OCI-LY3 (cell line): ENCODE results near the gene ZNF326.

Experiments
- H2AFZ ChIP-seq: fragments of 200-600, 300-600 bp; shearing (Covaris generic); 2 replicates; pipeline ENCODE4 v1.6.0; 2014; ENCODE audit warnings: antibody characterized with exemption, low read depth, low read length
- H3K27ac ChIP-seq: fragments of 200-600, 300-600 bp; sonication (generic); 2 replicates; pipeline ENCODE4 v1.5.1; 2014; ENCODE audit warnings: mild to moderate bottlenecking, low read length, moderate library complexity, mixed read lengths
- H3K27me3 ChIP-seq: fragments of 200-600, 300-600 bp; sonication (generic); 2 replicates; pipeline ENCODE4 v1.6.1; 2014; ENCODE audit warnings: low read depth, low read length, mixed read lengths
- H3K36me3 ChIP-seq: fragments of 200-600, 300-600 bp; sonication (generic); replicated peaks from 2 replicates; pipeline ENCODE3; 2014; ENCODE audit warnings: low read depth, low read length, mixed read lengths
- H3K4me1 ChIP-seq: fragments of 300-600, 200-600 bp; sonication (generic); 2 replicates; pipeline ENCODE4 v1.6.1; 2014; ENCODE audit warnings: low read length, mixed read lengths
- H3K4me2 ChIP-seq: fragments of 200-600, 300-600 bp; sonication (generic); 2 replicates; pipeline ENCODE4 v1.6.1; 2014; ENCODE audit warnings: low read length, mixed read lengths
- H3K4me3 ChIP-seq: fragments of 300-600, 200-600 bp; sonication (generic); 2 replicates; pipeline ENCODE4 v1.5.1; 2014; ENCODE audit warnings: antibody characterized with exemption, mild to moderate bottlenecking, low read length, moderate library complexity
- H3K79me2 ChIP-seq: fragments of 300-600, 200-600 bp; shearing (Covaris generic); 2 replicates; pipeline ENCODE4 v1.6.1; 2014; ENCODE audit warnings: mild to moderate bottlenecking, low read length, mixed read lengths
- H3K9ac ChIP-seq: fragments of 300-600, 200-600 bp; shearing (Covaris generic); 2 replicates; pipeline ENCODE4 v1.6.0; 2014; ENCODE audit warnings: mild to moderate bottlenecking, low read length, moderate library complexity
- H3K9me3 ChIP-seq: fragments of 200-600, 300-600 bp; shearing (Covaris generic); 2 replicates; pipeline ENCODE4 v1.6.1; 2014; ENCODE audit warnings: low read length, mixed read lengths; ENCODE audit not compliant: insufficient read depth
- H4K20me1 ChIP-seq: fragments of 200-600, 300-600 bp; sonication (generic); 2 replicates; pipeline ENCODE4 v1.6.1; 2016; ENCODE audit warnings: low read length, mixed read lengths; ENCODE audit not compliant: insufficient read depth
- EZH2phosphoT487 ChIP-seq: fragments of 200-600 bp; shearing (Covaris generic); IDR thresholded peaks from 2 replicates; pipeline ENCODE4 v1.6.1; 2018; ENCODE audit warnings: antibody characterized with exemption, mixed run types, low read depth
- TF ChIP-seq, protein P1 (sequence below): fragments of 200-600, 300-600 bp; sonication (generic); IDR thresholded peaks from 2 replicates; pipeline ENCODE4 v1.5.1; 2014; ENCODE audit warnings: antibody characterized with exemption, low read length, low read depth

Gene ZNF326

DNA sequence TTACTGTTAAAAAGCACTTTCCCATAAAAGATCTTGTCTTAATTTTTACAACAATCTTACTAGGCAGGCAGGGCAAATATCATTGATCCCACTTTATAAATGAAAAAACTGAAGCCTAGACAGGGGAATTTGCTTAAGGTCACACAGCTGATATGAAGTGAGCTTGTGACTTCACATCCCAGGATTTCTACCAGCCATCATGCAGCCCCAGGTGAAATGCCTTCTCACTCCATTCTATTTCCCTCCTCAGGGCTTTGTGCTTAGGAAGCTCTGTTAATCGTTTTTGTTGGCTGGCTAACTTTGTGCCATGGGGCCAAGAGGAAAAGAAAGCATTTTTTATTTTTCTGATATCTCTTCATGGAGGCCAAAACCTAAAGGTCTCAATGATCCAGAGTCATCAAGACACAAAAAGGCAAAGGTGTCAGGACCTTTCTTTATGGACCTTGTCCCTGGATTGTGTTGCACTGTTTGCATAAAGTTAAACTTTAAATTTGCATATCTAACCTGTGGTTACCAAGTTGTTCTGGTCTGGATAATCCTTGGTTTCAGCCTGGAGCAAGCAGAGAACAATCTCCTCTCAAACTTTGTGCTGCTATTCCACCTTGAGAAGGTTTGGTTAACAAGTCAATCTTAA lies 44.8 kb upstream of the ZNF326 start:
- Histone ChIP-seq H3K9ac (no peak overlapping the region), H3K36me3 (no peaks in the 10 kb centered on the region), H3K4me1 (peaks cover 57% of the 10 kb centered on the region), H3K9me3 (no peaks in the 10 kb centered on the region), H3K27ac (no peak overlapping the region), H3K4me2 (peak overlapping the region; percentile 14; the same call in 1 of the 2 replicates), H2AFZ (no peak overlapping the region), H3K27me3 (no peaks in the 10 kb centered on the region), H3K4me3 (no peak overlapping the region), H4K20me1 (no peaks in the 10 kb centered on the region), H3K79me2 (no peaks in the 10 kb centered on the region)
- TF ChIP-seq, protein P1, sequence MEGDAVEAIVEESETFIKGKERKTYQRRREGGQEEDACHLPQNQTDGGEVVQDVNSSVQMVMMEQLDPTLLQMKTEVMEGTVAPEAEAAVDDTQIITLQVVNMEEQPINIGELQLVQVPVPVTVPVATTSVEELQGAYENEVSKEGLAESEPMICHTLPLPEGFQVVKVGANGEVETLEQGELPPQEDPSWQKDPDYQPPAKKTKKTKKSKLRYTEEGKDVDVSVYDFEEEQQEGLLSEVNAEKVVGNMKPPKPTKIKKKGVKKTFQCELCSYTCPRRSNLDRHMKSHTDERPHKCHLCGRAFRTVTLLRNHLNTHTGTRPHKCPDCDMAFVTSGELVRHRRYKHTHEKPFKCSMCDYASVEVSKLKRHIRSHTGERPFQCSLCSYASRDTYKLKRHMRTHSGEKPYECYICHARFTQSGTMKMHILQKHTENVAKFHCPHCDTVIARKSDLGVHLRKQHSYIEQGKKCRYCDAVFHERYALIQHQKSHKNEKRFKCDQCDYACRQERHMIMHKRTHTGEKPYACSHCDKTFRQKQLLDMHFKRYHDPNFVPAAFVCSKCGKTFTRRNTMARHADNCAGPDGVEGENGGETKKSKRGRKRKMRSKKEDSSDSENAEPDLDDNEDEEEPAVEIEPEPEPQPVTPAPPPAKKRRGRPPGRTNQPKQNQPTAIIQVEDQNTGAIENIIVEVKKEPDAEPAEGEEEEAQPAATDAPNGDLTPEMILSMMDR = no peak
- TF ChIP-seq EZH2phosphoT487 = no peak

DNA sequence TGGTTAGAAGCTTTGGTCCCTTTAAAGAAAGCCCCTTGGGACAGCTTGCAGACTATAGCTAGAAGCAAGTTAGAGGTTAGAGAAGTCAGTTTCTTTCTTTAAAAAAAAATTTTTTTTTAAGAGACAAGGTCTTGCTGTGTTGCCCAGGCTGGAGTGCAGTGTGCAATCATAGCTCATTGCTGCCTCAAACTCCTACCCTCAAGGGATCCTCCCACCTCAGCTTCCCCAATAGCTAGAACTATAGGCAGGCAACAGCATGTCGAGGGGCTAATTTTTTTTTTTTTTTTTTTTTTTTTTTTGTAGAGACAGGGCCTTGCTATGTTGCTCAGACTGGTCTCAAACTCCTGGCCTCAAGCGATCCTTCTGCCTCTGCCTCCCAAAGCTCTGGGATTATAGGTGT lies 44.2 kb upstream of the ZNF326 start:
- TF ChIP-seq, protein P1 = no peak
- TF ChIP-seq EZH2phosphoT487 = no peak
- H2AFZ ChIP-seq = no peak overlapping the region
- no peaks in the 10 kb centered on the region for H3K27me3 ChIP-seq
- H3K36me3 ChIP-seq = no peaks in the 10 kb centered on the region
- H3K4me2 ChIP-seq = 0 out of 2 replicates have a peak overlapping the region, but pooled peaks have one; percentile 14
- no peaks in the 10 kb centered on the region for H3K79me2 ChIP-seq
- no peaks in the 10 kb centered on the region for H3K9me3 ChIP-seq
- H3K4me3 ChIP-seq = no peak overlapping the region
- no peak overlapping the region for H3K27ac ChIP-seq
- H3K9ac ChIP-seq = no peak overlapping the region
- no peaks in the 10 kb centered on the region for H4K20me1 ChIP-seq
- H3K4me1 ChIP-seq = peaks cover 52% of the 10 kb centered on the region

DNA sequence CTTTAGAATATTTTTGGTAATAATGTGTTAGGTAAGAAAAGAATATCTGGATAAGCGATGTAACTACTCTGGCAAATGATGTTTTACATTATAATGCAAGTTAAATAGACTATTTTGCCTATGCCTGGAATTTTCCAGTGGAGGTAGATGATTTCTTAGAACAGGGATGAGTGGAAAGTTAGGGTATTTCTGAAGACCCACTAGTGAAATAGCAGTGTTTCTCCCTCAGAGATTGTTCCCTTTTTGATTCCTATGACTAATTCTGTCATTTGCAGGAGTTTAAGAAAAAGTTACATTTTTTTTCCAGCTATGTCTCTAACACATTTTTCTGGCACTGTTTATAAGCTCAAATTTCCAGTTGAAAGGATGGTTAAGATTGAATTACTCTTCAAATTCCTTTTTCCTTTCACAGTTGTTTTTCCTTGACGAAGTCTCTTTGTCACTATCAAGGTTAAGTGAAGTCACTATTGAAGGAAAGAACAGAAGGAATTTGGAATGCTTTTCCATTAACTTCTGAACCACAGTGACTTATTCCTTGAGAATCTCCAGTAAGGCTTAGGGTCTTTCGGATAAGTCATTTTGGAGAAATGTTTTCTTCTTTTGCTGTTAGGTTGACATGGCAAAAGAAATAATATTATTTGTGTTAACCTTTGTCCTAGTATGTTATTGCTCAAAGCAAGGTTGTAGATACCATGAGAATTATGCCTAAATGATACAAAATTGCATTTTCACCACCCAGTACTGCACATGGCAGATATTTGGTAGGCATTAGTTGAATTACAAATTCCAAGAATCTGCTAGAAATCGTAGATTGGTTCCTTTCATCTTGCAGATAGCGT lies 42.9 kb upstream of the ZNF326 start:
- no peaks in the 10 kb centered on the region for H3K9me3 ChIP-seq
- no peaks in the 10 kb centered on the region for H4K20me1 ChIP-seq
- no peaks in the 10 kb centered on the region for H3K79me2 ChIP-seq
- no peaks in the 10 kb centered on the region for H3K27me3 ChIP-seq
- H3K9ac ChIP-seq = no peak overlapping the region
- peaks cover 39% of the 10 kb centered on the region for H3K4me1 ChIP-seq
- TF ChIP-seq EZH2phosphoT487 = no peak
- H3K4me2 ChIP-seq = peak overlapping the region; percentile 27
- H2AFZ ChIP-seq = no peak overlapping the region; the same call in 1 of the 2 replicates
- no peaks in the 10 kb centered on the region for H3K36me3 ChIP-seq
- peak overlapping the region; percentile 49 for H3K27ac ChIP-seq
- H3K4me3 ChIP-seq = no peak overlapping the region

DNA sequence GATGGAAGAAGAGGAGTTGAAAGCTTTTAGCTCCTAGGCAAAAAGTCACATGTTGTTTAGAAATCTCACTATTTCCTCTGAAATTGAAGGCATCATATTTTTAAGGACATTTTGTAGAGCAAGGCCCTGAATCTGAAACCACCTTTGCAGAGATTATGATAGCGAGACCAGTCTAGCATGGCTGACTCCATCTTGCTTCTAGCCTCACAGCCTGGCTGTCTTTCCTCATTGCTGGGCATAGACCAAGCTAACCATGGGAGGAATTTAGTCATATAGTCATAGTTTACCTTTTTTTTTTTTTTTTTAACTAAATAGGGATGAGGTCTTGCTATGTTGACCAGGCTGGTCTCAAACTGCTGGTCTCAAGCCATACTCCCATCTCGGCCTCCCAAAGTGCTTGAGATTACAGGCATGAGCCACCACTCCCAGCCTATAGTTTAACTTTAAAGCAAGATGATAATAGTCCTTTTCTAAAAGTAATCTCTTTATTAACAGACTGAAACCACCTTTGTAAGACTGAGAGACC lies 42.2 kb upstream of the ZNF326 start:
- H3K9ac ChIP-seq = no peak overlapping the region
- H3K79me2 ChIP-seq = no peaks in the 10 kb centered on the region
- peak overlapping the region; percentile 23; the same call in 1 of the 2 replicates for H3K4me3 ChIP-seq
- peaks cover 33% of the 10 kb centered on the region for H3K4me1 ChIP-seq
- no peaks in the 10 kb centered on the region for H4K20me1 ChIP-seq
- H3K27me3 ChIP-seq = no peaks in the 10 kb centered on the region
- H3K36me3 ChIP-seq = no peaks in the 10 kb centered on the region
- H2AFZ ChIP-seq = peak overlapping the region; percentile 30; the same call in 1 of the 2 replicates
- peak overlapping the region; percentile 49 for H3K27ac ChIP-seq
- H3K9me3 ChIP-seq = no peaks in the 10 kb centered on the region
- TF ChIP-seq, protein P1 = no peak
- TF ChIP-seq EZH2phosphoT487 = no peak
- peak overlapping the region; percentile 27 for H3K4me2 ChIP-seq
